ENCODE measurements around the gene GPD1L.
"Not testable (repeated sequence)": the region's sequence is repeated elsewhere in the genome, so short reads cannot be mapped to it uniquely, and the experiment has no call there.

Gene GPD1L

GRCh38 chr3:32186876-32187275 lies 80.5 kb downstream of the GPD1L start:
- H3K27ac ChIP-seq = no peak overlapping the region
- TF ChIP-seq ZFX (IDR thresholded peaks at IDR 0.05) (no peak), CTCF (conservative IDR thresholded peaks at IDR 0.05) (no peak)

DNA sequence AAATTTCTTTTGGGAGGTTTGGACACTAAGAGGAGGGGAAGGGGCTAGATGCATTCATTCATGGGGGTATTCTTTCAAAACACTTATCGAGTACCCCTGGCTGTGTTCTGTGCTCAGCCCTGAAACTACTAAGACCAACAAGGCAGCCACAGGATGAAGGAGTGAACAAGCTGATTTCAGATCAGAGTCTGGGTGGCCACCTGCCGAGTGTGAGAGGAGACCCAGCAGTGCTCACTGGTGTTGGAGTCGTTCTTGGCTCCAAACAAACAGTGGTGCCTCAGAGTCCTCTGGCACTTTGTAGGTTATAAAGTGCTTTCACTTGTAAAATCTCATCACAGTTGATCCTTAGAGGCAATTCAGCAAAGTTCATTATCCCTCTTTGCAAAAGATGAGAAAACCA lies 83.3 kb downstream of the GPD1L start:
- TF ChIP-seq CTCF (conservative IDR thresholded peaks at IDR 0.05) = no peak
- no peak for TF ChIP-seq ZFX (IDR thresholded peaks at IDR 0.05)
- H3K27ac ChIP-seq = no peak overlapping the region

DNA sequence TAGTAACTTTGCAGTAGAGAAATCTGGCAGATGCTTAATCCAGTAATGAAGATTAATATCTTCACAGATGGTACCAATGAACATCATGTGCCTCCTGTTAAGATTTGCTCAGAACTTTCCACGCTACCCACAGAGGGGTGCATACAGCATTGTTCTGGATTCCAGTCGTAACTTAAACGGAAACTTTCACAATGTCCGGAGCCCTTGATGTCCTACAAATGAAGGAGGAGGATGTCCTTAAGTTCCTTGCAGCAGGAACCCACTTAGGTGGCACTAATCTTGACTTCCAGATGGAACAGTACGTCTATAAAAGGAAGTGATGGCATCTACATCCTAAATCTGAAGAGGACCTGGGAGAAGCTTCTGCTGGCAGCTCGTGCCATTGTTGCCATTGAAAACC lies 84.1 kb downstream of the GPD1L start:
- not testable (repeated sequence) for H3K27ac ChIP-seq

GRCh38 chr3:32193101-32193500 lies 86.7 kb downstream of the GPD1L start:
- TF ChIP-seq CTCF (conservative IDR thresholded peaks at IDR 0.05) (no peak), ZFX (IDR thresholded peaks at IDR 0.05) (no peak)
- no peak overlapping the region for H3K27ac ChIP-seq

GRCh38 chr3:32194653-32195052 lies 88.2 kb downstream of the GPD1L start:
- no peak overlapping the region for H3K27ac ChIP-seq
- TF ChIP-seq ZFX (IDR thresholded peaks at IDR 0.05) (no peak), CTCF (conservative IDR thresholded peaks at IDR 0.05) (no peak)

GRCh38 chr3:32195995-32196540 lies 89.6 kb downstream of the GPD1L start:
- TF ChIP-seq ZFX (IDR thresholded peaks at IDR 0.05) (no peak), CTCF (conservative IDR thresholded peaks at IDR 0.05) (no peak)

DNA sequence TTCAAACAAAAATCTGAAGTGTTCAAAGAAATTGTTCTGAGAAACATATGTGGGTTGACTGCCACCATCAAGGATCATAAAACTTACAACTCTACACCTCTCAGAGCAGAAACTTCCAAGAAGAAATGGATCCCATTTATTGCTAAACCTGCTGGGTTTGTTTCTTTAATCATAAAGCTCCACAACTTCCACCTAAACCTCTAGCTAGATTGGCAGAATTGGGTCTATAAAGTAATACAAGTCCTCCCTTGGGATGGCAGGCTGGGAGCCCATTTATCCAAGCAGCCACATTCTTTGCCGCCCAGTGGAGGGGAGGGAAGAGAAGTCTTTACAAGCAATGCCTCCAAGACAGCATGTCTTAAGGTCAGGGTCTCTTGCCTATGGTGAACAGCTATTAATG lies 91.6 kb downstream of the GPD1L start:
- TF ChIP-seq ZFX (IDR thresholded peaks at IDR 0.05) = no peak
- H3K27ac ChIP-seq = no peak overlapping the region

More at GRCh38 chr3:32195995-32196540, 89.6 kb downstream of the GPD1L start:
- no peak overlapping the region for H3K27ac ChIP-seq

DNA sequence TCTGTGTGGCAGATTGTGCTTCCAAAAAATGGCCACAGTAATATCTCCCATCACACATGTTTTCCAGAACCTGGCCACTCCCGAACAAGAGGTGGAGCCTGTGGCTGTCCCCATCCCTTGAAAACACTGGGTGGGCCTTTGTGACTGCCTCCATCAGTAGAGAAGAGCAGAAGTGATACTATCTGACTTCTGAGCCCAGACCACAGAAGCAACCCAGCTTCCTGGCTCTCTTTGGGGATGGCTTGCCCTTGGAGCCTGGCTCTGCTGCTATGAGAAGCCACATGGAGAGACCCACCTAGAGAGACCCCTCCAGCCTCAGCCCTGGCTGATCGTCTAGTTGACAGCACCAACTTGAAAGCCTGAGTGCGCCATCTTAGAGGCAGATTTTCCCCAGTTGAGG lies 92.3 kb downstream of the GPD1L start:
- no peak overlapping the region for H3K27ac ChIP-seq
- no peak for TF ChIP-seq CTCF (conservative IDR thresholded peaks at IDR 0.05)
- TF ChIP-seq ZFX (IDR thresholded peaks at IDR 0.05) = no peak

All from C4-2B (cell line).